ENCODE measurements around the gene FGD3.

The FGD3 gene

GRCh38 chr9:93048566-93049448, 101.5 kb downstream of the FGD3 start:
- Histone ChIP-seq H2BK5ac (ENCODE audit: low read depth, low read length, poor library complexity, severe bottlenecking) (no peak overlapping the region), H3K4me3 (ENCODE audit: insufficient read depth in 1 of 2, low read depth in 1 of 2, low read length in 2 of 2) (no peak overlapping the region), H4K91ac (ENCODE audit: low read length) (no peak overlapping the region), H2AFZ (ENCODE audit: low read depth, low read length) (no peak overlapping the region), H3K4ac (ENCODE audit: low read depth in 1 of 2, low read length in 2 of 2) (no peak overlapping the region), H3K9ac (ENCODE audit: low read length) (no peak overlapping the region), H2AK5ac (ENCODE audit: low read length, severe bottlenecking) (no peak overlapping the region), H3K79me1 (replicated peaks; ENCODE audit: low read length, poor library complexity, severe bottlenecking) (no peaks in the 10 kb centered on the region), H4K8ac (ENCODE audit: low read length) (no peak overlapping the region), H2BK120ac (ENCODE audit: low read depth, low read length) (no peak overlapping the region), H2BK15ac (ENCODE audit: low read depth, poor library complexity, severe bottlenecking) (no peak overlapping the region), H3K4me2 (ENCODE audit: low read length, poor library complexity, severe bottlenecking) (no peak overlapping the region), H3K18ac (ENCODE audit: low read depth in 1 of 2, low read length in 2 of 2) (no peak overlapping the region), H3K36me3 (ENCODE audit: control insufficient read depth in 1 of 2, insufficient read depth in 2 of 2, low read depth in 1 of 2, low read length in 2 of 2) (no peaks in the 10 kb centered on the region), H3K14ac (ENCODE audit: low read length in 2 of 2) (peak overlapping the region in 1 of 2 experiments; percentile 14), H3K27me3 (ENCODE audit: control insufficient read depth in 1 of 2, insufficient read depth in 1 of 2, low read length in 2 of 2) (peaks cover 11 to 18% of the 10 kb centered on the region in 2 experiments), H3K23ac (ENCODE audit: low read length in 2 of 2) (no peak overlapping the region), H3K4me1 (ENCODE audit: control insufficient read depth, insufficient read depth, low read depth, low read length) (no peaks in the 10 kb centered on the region), H2BK12ac (ENCODE audit: low read length in 2 of 2) (no peak overlapping the region), H3K9me3 (ENCODE audit: control insufficient read depth, low read length) (peaks cover 5% of the 10 kb centered on the region), H3K27ac (ENCODE audit: low read length, poor library complexity, severe bottlenecking) (no peak overlapping the region)
- DNase-seq, result no peak
- 89% methylated on average over 8 of the region's 8 CpGs for WGBS

- peaks cover 11 to 18% of the 10 kb centered on the region in 2 experiments for H3K27me3 ChIP-seq (ENCODE audit: control insufficient read depth in 1 of 2, insufficient read depth in 1 of 2, low read length in 2 of 2)
- H3K23ac ChIP-seq (ENCODE audit: low read length in 2 of 2), result no peak overlapping the region
- H2BK15ac ChIP-seq (ENCODE audit: low read depth, poor library complexity, severe bottlenecking), result no peak overlapping the region
- H4K8ac ChIP-seq (ENCODE audit: low read length), result no peak overlapping the region
- H3K18ac ChIP-seq (ENCODE audit: low read depth in 1 of 2, low read length in 2 of 2), result no peak overlapping the region
- no peaks in the 10 kb centered on the region for H3K79me1 ChIP-seq (replicated peaks; ENCODE audit: low read length, poor library complexity, severe bottlenecking)
- no peak overlapping the region for H3K4ac ChIP-seq (ENCODE audit: low read depth in 1 of 2, low read length in 2 of 2)
- no peak overlapping the region for H3K4me3 ChIP-seq (ENCODE audit: insufficient read depth in 1 of 2, low read depth in 1 of 2, low read length in 2 of 2)
- no peak overlapping the region for H3K9ac ChIP-seq (ENCODE audit: low read length)
- no peak overlapping the region for H2AK5ac ChIP-seq (ENCODE audit: low read length, severe bottlenecking)
- no peak overlapping the region for H2AFZ ChIP-seq (ENCODE audit: low read depth, low read length)
- H3K36me3 ChIP-seq (ENCODE audit: control insufficient read depth in 1 of 2, insufficient read depth in 2 of 2, low read depth in 1 of 2, low read length in 2 of 2), result no peaks in the 10 kb centered on the region
- H3K4me2 ChIP-seq (ENCODE audit: low read length, poor library complexity, severe bottlenecking), result no peak overlapping the region
- no peak overlapping the region for H2BK120ac ChIP-seq (ENCODE audit: low read depth, low read length)
- H2BK5ac ChIP-seq (ENCODE audit: low read depth, low read length, poor library complexity, severe bottlenecking), result no peak overlapping the region
- no peaks in the 10 kb centered on the region for H3K4me1 ChIP-seq (ENCODE audit: control insufficient read depth, insufficient read depth, low read depth, low read length)
- H3K27ac ChIP-seq (ENCODE audit: low read length, poor library complexity, severe bottlenecking), result no peak overlapping the region
- H4K91ac ChIP-seq (ENCODE audit: low read length), result no peak overlapping the region
- H2BK12ac ChIP-seq (ENCODE audit: low read length in 2 of 2), result no peak overlapping the region
- WGBS, result 72% methylated on average over 4 of the region's 4 CpGs
- H3K9me3 ChIP-seq (ENCODE audit: control insufficient read depth, low read length), result peaks cover 5% of the 10 kb centered on the region
- H3K14ac ChIP-seq (ENCODE audit: low read length in 2 of 2), result peak overlapping the region in 1 of 2 experiments; percentile 75
- no peak for DNase-seq
Observed at GRCh38 chr9:93049491-93049890, 102.2 kb downstream of the FGD3 start.

- no peak overlapping the region for H3K4ac ChIP-seq (ENCODE audit: low read depth in 1 of 2, low read length in 2 of 2)
- H2AFZ ChIP-seq (ENCODE audit: low read depth, low read length), result no peak overlapping the region
- H3K23ac ChIP-seq (ENCODE audit: low read length in 2 of 2), result no peak overlapping the region
- H3K36me3 ChIP-seq (ENCODE audit: control insufficient read depth in 1 of 2, insufficient read depth in 2 of 2, low read depth in 1 of 2, low read length in 2 of 2), result no peaks in the 10 kb centered on the region
- no peak overlapping the region for H2BK5ac ChIP-seq (ENCODE audit: low read depth, low read length, poor library complexity, severe bottlenecking)
- H3K14ac ChIP-seq (ENCODE audit: low read length in 2 of 2), result no peak overlapping the region
- no peak for DNase-seq
- peaks cover 11 to 18% of the 10 kb centered on the region in 2 experiments for H3K27me3 ChIP-seq (ENCODE audit: control insufficient read depth in 1 of 2, insufficient read depth in 1 of 2, low read length in 2 of 2)
- H3K4me2 ChIP-seq (ENCODE audit: low read length, poor library complexity, severe bottlenecking), result no peak overlapping the region
- H4K91ac ChIP-seq (ENCODE audit: low read length), result no peak overlapping the region
- no peaks in the 10 kb centered on the region for H3K79me1 ChIP-seq (replicated peaks; ENCODE audit: low read length, poor library complexity, severe bottlenecking)
- no peak overlapping the region for H3K4me3 ChIP-seq (ENCODE audit: insufficient read depth in 1 of 2, low read depth in 1 of 2, low read length in 2 of 2)
- 93% methylated on average over 4 of the region's 4 CpGs for WGBS
- H2BK15ac ChIP-seq (ENCODE audit: low read depth, poor library complexity, severe bottlenecking), result no peak overlapping the region
- no peak overlapping the region for H2BK12ac ChIP-seq (ENCODE audit: low read length in 2 of 2)
- no peak overlapping the region for H2AK5ac ChIP-seq (ENCODE audit: low read length, severe bottlenecking)
- no peak overlapping the region for H2BK120ac ChIP-seq (ENCODE audit: low read depth, low read length)
- no peak overlapping the region for H4K8ac ChIP-seq (ENCODE audit: low read length)
- no peak overlapping the region for H3K9ac ChIP-seq (ENCODE audit: low read length)
- peaks cover 5% of the 10 kb centered on the region for H3K9me3 ChIP-seq (ENCODE audit: control insufficient read depth, low read length)
- no peak overlapping the region for H3K27ac ChIP-seq (ENCODE audit: low read length, poor library complexity, severe bottlenecking)
- no peaks in the 10 kb centered on the region for H3K4me1 ChIP-seq (ENCODE audit: control insufficient read depth, insufficient read depth, low read depth, low read length)
- no peak overlapping the region for H3K18ac ChIP-seq (ENCODE audit: low read depth in 1 of 2, low read length in 2 of 2)
Observed at GRCh38 chr9:93050231-93050630, 102.9 kb downstream of the FGD3 start.

- Histone ChIP-seq H3K27ac (ENCODE audit: low read length, poor library complexity, severe bottlenecking) (no peak overlapping the region), H3K23ac (ENCODE audit: low read length in 2 of 2) (no peak overlapping the region), H4K91ac (ENCODE audit: low read length) (no peak overlapping the region), H3K9ac (ENCODE audit: low read length) (no peak overlapping the region), H3K4me1 (ENCODE audit: control insufficient read depth, insufficient read depth, low read depth, low read length) (no peaks in the 10 kb centered on the region), H2BK120ac (ENCODE audit: low read depth, low read length) (no peak overlapping the region), H3K9me3 (ENCODE audit: control insufficient read depth, low read length) (no peaks in the 10 kb centered on the region), H2BK12ac (ENCODE audit: low read length in 2 of 2) (no peak overlapping the region), H3K4me3 (ENCODE audit: insufficient read depth in 1 of 2, low read depth in 1 of 2, low read length in 2 of 2) (no peak overlapping the region), H4K8ac (ENCODE audit: low read length) (no peak overlapping the region), H3K14ac (ENCODE audit: low read length in 2 of 2) (no peak overlapping the region), H3K18ac (ENCODE audit: low read depth in 1 of 2, low read length in 2 of 2) (no peak overlapping the region), H2BK15ac (ENCODE audit: low read depth, poor library complexity, severe bottlenecking) (no peak overlapping the region), H3K4ac (ENCODE audit: low read depth in 1 of 2, low read length in 2 of 2) (no peak overlapping the region), H3K36me3 (ENCODE audit: control insufficient read depth in 1 of 2, insufficient read depth in 2 of 2, low read depth in 1 of 2, low read length in 2 of 2) (no peaks in the 10 kb centered on the region), H3K4me2 (ENCODE audit: low read length, poor library complexity, severe bottlenecking) (no peak overlapping the region), H2AFZ (ENCODE audit: low read depth, low read length) (no peak overlapping the region), H3K79me1 (replicated peaks; ENCODE audit: low read length, poor library complexity, severe bottlenecking) (no peaks in the 10 kb centered on the region), H2AK5ac (ENCODE audit: low read length, severe bottlenecking) (no peak overlapping the region), H3K27me3 (ENCODE audit: control insufficient read depth in 1 of 2, insufficient read depth in 1 of 2, low read length in 2 of 2) (peaks cover 10 to 18% of the 10 kb centered on the region in 2 experiments), H2BK5ac (ENCODE audit: low read depth, low read length, poor library complexity, severe bottlenecking) (no peak overlapping the region)
- 59% methylated on average over 6 of the region's 6 CpGs for WGBS
- no peak for DNase-seq
Observed at GRCh38 chr9:93051680-93052089, 104.4 kb downstream of the FGD3 start.
